Astrocyte (in vitro differentiated cells and primary cell): ENCODE results near the gene JAM3. TPM values are rescaled to one million over a fixed set of nuclear protein-coding genes. Genes with fewer than 3 reads are reported as not detected.

Experiments
- DNase-seq: peaks from one replicate; pipeline ENCODE4 v3.0.0-alpha.2; 2010; ENCODE audit warnings: low read depth
- FAIRE-seq: peaks from 2 replicates; lab custom pipeline; 2011; peaks lifted over from hg19 to GRCh38; lab: Jason Lieb, UNC
- H2AFZ ChIP-seq: 2 replicates; pipeline ENCODE4 v1.6.0; 2012; ENCODE audit warnings: low read depth, low read length, inconsistent platforms
- H3K27ac ChIP-seq: 2 replicates; pipeline ENCODE4 v1.5.1; 2011; ENCODE audit warnings: low read depth, low read length, inconsistent platforms
- H3K27me3 ChIP-seq: 2 replicates; pipeline ENCODE4 v1.6.0; 2011; ENCODE audit warnings: low read length, inconsistent platforms; ENCODE audit not compliant: insufficient read depth
- H3K36me3 ChIP-seq: 2 replicates; pipeline ENCODE4 v1.5.1; 2011; ENCODE audit warnings: low read length, inconsistent platforms; ENCODE audit not compliant: insufficient read depth
- H3K4me1 ChIP-seq: 2 replicates; pipeline ENCODE4 v1.5.1; 2011; ENCODE audit warnings: low read length, inconsistent platforms; ENCODE audit not compliant: insufficient read depth
- H3K4me2 ChIP-seq: 2 replicates; pipeline ENCODE4 v1.6.0; 2012; ENCODE audit warnings: low read length, inconsistent platforms
- H3K4me3 ChIP-seq: 2 replicates; pipeline ENCODE4 v1.5.1; 2011; ENCODE audit warnings: low read depth, mild to moderate bottlenecking, low read length, inconsistent platforms; ENCODE audit not compliant: insufficient read depth
- H3K79me2 ChIP-seq: 2 replicates; pipeline ENCODE4 v1.6.0; 2012; ENCODE audit warnings: mild to moderate bottlenecking, low read length, inconsistent platforms; ENCODE audit not compliant: insufficient read depth
- H3K9ac ChIP-seq: 2 replicates; pipeline ENCODE4 v1.6.0; 2012; ENCODE audit warnings: mild to moderate bottlenecking, low read length, inconsistent platforms
- H3K9me3 ChIP-seq: 2 replicates; pipeline ENCODE4 v1.5.1; 2012; ENCODE audit warnings: low read depth, mild to moderate bottlenecking, low read length, inconsistent platforms; ENCODE audit not compliant: insufficient read depth
- H4K20me1 ChIP-seq: 2 replicates; pipeline ENCODE4 v1.6.0; 2012; ENCODE audit warnings: low read length, inconsistent platforms; ENCODE audit not compliant: insufficient read depth
- H3K27ac Mint-ChIP-seq: one replicate; pipeline ENCODE4 v1.8.0; 2021; ENCODE audit warnings: mild to moderate bottlenecking, mixed read lengths; ENCODE audit not compliant: unreplicated experiment
- H3K27me3 Mint-ChIP-seq: one replicate; pipeline ENCODE4 v1.8.0; 2021; ENCODE audit warnings: low read depth, mixed read lengths; ENCODE audit not compliant: unreplicated experiment
- H3K36me3 Mint-ChIP-seq: one replicate; pipeline ENCODE4 v1.8.0; 2021; ENCODE audit warnings: low read depth, mixed read lengths; ENCODE audit not compliant: unreplicated experiment
- H3K4me1 Mint-ChIP-seq: one replicate; pipeline ENCODE4 v1.8.0; 2021; ENCODE audit warnings: low read depth, mixed read lengths; ENCODE audit not compliant: unreplicated experiment
- H3K4me3 Mint-ChIP-seq: one replicate; pipeline ENCODE4 v1.8.0; 2021; ENCODE audit warnings: mild to moderate bottlenecking, moderate library complexity, mixed read lengths; ENCODE audit not compliant: unreplicated experiment
- H3K9me3 Mint-ChIP-seq: one replicate; pipeline ENCODE4 v1.8.0; 2021; ENCODE audit warnings: mild to moderate bottlenecking, mixed read lengths; ENCODE audit not compliant: unreplicated experiment
- CTCF ChIP-seq: IDR thresholded peaks from 2 replicates; pipeline ENCODE4 v1.5.1; 2011; ENCODE audit warnings: low read depth, mild to moderate bottlenecking, inconsistent platforms, low read length, moderate library complexity; ENCODE audit not compliant: insufficient read depth
- EZH2 ChIP-seq: IDR thresholded peaks from 2 replicates; pipeline ENCODE4 v1.6.1; 2012; ENCODE audit warnings: mild to moderate bottlenecking, low read length, inconsistent platforms; ENCODE audit not compliant: insufficient read depth
- total RNA-seq: library from RNA; stranded (reverse); gene quantifications from 2 replicates; pipeline ENCODE4 v1.2.1, GENCODE V29; 2021

JAM3 gene
- total RNA-seq, 1 donor from 2014 or later = 88.3 TPM

DNA sequence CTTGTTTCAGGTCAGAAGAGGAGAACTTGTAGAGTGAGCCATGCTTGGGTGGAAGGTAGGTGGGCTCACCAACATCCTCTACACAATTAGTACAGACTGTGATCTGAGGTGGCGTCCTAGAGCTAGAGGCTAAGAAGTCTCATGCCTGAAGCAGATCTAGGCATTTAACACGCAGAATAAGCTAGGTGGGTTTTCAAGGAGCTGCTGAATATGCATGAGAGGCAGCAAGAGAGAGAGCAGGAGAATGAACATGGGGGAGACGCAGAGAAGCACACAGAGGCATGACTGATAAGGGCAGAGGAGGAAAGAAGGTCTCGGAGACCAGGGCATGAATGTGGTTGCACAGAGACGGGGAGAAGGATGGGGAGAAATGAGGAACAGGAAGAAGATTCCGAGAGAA, 36.8 kb upstream of the JAM3 start:
- no peak for DNase-seq
- Histone ChIP-seq H3K9ac (no peak overlapping the region), H3K4me2 (no peak overlapping the region), H3K9me3 (no peaks in the 10 kb centered on the region), H3K4me1 (peaks cover 19% of the 10 kb centered on the region), H4K20me1 (no peaks in the 10 kb centered on the region), H3K36me3 (no peaks in the 10 kb centered on the region), H3K79me2 (no peaks in the 10 kb centered on the region), H2AFZ (no peak overlapping the region), H3K27ac (no peak overlapping the region), H3K4me3 (no peak overlapping the region), H3K27me3 (peaks cover 11% of the 10 kb centered on the region)
- no peak for TF ChIP-seq CTCF
- TF ChIP-seq EZH2 = no peak
- Mint-ChIP-seq H3K27me3 (peaks cover 45% of the 10 kb centered on the region), H3K36me3 (no peaks in the 10 kb centered on the region), H3K27ac (no peak overlapping the region), H3K4me1 (peaks cover 15% of the 10 kb centered on the region), H3K9me3 (no peaks in the 10 kb centered on the region), H3K4me3 (no peak overlapping the region)
- FAIRE-seq = no peak

GRCh38 chr11:134032501-134033091, 36.3 kb upstream of the JAM3 start:
- Histone ChIP-seq H3K9me3 (no peaks in the 10 kb centered on the region), H4K20me1 (no peaks in the 10 kb centered on the region), H3K36me3 (no peaks in the 10 kb centered on the region), H3K27me3 (peaks cover 11% of the 10 kb centered on the region), H3K9ac (no peak overlapping the region), H3K79me2 (no peaks in the 10 kb centered on the region), H2AFZ (peak overlapping the region; percentile 60), H3K4me3 (no peak overlapping the region), H3K4me2 (peak overlapping the region; percentile 8), H3K4me1 (peaks cover 23% of the 10 kb centered on the region), H3K27ac (no peak overlapping the region)
- no peak overlapping the region for H3K4me3 Mint-ChIP-seq
- peaks cover 41% of the 10 kb centered on the region for H3K27me3 Mint-ChIP-seq
- no peaks in the 10 kb centered on the region for H3K36me3 Mint-ChIP-seq
- no peak overlapping the region for H3K27ac Mint-ChIP-seq
- FAIRE-seq = no peak
- no peaks in the 10 kb centered on the region for H3K9me3 Mint-ChIP-seq
- no peak for DNase-seq
- peaks cover 17% of the 10 kb centered on the region for H3K4me1 Mint-ChIP-seq
- TF ChIP-seq EZH2 (no peak), CTCF (no peak)

DNA sequence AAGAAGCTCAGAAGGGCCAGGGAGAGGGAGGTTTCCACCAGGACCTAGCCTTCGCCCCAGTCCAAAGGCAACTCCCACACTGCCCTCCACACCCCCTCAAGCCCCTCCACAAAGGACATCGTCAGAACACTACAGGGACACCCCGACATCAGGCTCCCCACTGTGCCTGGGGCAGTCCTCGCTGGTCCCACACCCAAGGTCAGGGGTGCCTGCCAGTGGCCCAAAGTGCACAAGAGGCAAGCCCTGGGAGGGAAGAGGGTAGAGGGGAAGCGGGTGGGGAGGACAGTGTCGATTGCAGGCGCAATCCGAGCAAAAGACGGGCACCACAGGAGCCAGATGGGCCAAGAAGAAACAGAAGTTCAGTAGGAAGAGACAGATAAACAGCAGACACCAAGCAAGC, 35.6 kb upstream of the JAM3 start:
- Mint-ChIP-seq H3K9me3 (no peaks in the 10 kb centered on the region), H3K4me3 (no peak overlapping the region), H3K27me3 (peaks cover 34% of the 10 kb centered on the region), H3K4me1 (peaks cover 24% of the 10 kb centered on the region), H3K36me3 (no peaks in the 10 kb centered on the region), H3K27ac (peak overlapping the region; percentile 80)
- DNase-seq (no peak), FAIRE-seq (no peak)
- no peak overlapping the region for H3K9ac ChIP-seq
- no peaks in the 10 kb centered on the region for H4K20me1 ChIP-seq
- H3K4me2 ChIP-seq = peak overlapping the region; percentile 76
- TF ChIP-seq EZH2 = no peak
- no peak for TF ChIP-seq CTCF
- peak overlapping the region; percentile 53 for H2AFZ ChIP-seq
- no peak overlapping the region for H3K4me3 ChIP-seq
- H3K79me2 ChIP-seq = no peaks in the 10 kb centered on the region
- peaks cover 28% of the 10 kb centered on the region for H3K4me1 ChIP-seq
- H3K27ac ChIP-seq = no peak overlapping the region
- H3K27me3 ChIP-seq = peaks cover 11% of the 10 kb centered on the region
- H3K36me3 ChIP-seq = no peaks in the 10 kb centered on the region
- H3K9me3 ChIP-seq = no peaks in the 10 kb centered on the region
